ENCODE measurements around the gene INVS.

GRCh38 chr9:100281066-100281465 lies 182.0 kb downstream of the INVS start:
- TF ChIP-seq CTCF (IDR thresholded peaks at IDR 0.05) (no peak), POLR2A (IDR thresholded peaks at IDR 0.05) (no peak)

All from uterus (tissue), 2 donors.